T-cell (primary cell): Measurements from ENCODE around the gene ARL6IP5. TPM values are rescaled to one million over a fixed set of nuclear protein-coding genes. Genes with fewer than 3 reads are reported as not detected.

Experiments used
- ATAC-seq, 4 experiments: fragments of 200-7000 bp in 3 of 4; fragments of 150-1000 bp in 1 of 4; cut with Tn5 transposase; replicated peaks in 1 of 4; 1 replicate in 3 of 4; 2 replicates in 1 of 4; pipeline ENCODE4 v1.10.0; 2021; ENCODE audit warnings: moderate library complexity in 3 of 4, mild to moderate bottlenecking in 2 of 4, moderate number of reproducible peaks in 1 of 4
- CTCF ChIA-PET, 2 donors: fragments of 300-600 bp; sonication (Branson Sonifier 250); formaldehyde crosslinking; loops; one replicate each; lab custom pipeline; 2022; ENCODE audit warnings: antibody characterized with exemption in 2 of 2; lab: Charles Lee
- POLR2A ChIA-PET, 2 donors: fragments of 300-600 bp; sonication (Branson Sonifier 250); formaldehyde crosslinking; loops; one replicate each; lab custom pipeline; 2022; ENCODE audit warnings: antibody characterized with exemption in 2 of 2; lab: Charles Lee
- DNase-seq, 35 experiments: peaks; one replicate each; pipeline versions ENCODE4 v3.0.0 to v3.0.0-alpha.2; 2013 to 2023
- H3K27ac ChIP-seq: one replicate; pipeline ENCODE4 v1.5.1; 2013; ENCODE audit warnings: low read length
- H3K27me3 ChIP-seq, 2 experiments: replicated peaks in 1 of 2; 1 replicate in 1 of 2; 2 replicates in 1 of 2; pipeline versions ENCODE4 v1.6.1 to v1.7.0; 2013; ENCODE audit warnings: low read length in 1 of 2, mixed read lengths in 1 of 2; ENCODE audit not compliant: control insufficient read depth in 2 of 2, insufficient read depth in 2 of 2; ENCODE audit errors: extremely low read depth in 1 of 2
- H3K36me3 ChIP-seq, 2 donors: 1 replicate in 1 of 2; 2 replicates in 1 of 2; pipeline versions ENCODE4 v1.6.1 to v1.7.0; 2013; ENCODE audit warnings: low read length in 1 of 2; ENCODE audit not compliant: control insufficient read depth in 2 of 2, insufficient read depth in 1 of 2; ENCODE audit errors: extremely low read depth in 1 of 2
- H3K4me1 ChIP-seq, 2 experiments: 1 replicate in 1 of 2; 2 replicates in 1 of 2; pipeline versions ENCODE4 v1.6.1 to v1.7.0; 2013; ENCODE audit warnings: low read length in 2 of 2, mixed read lengths in 1 of 2; ENCODE audit not compliant: insufficient read depth in 2 of 2, control insufficient read depth in 1 of 2; ENCODE audit errors: extremely low read depth in 1 of 2
- H3K4me3 ChIP-seq, 2 donors: 1 replicate in 1 of 2; 2 replicates in 1 of 2; pipeline versions ENCODE4 v1.5.1 to v1.7.0; 2013; ENCODE audit warnings: mild to moderate bottlenecking in 2 of 2, low read length in 1 of 2, moderate library complexity in 1 of 2; ENCODE audit not compliant: control insufficient read depth in 1 of 2; ENCODE audit errors: extremely low read depth in 1 of 2
- H3K9me3 ChIP-seq: 2 replicates; pipeline ENCODE4 v1.7.0; 2013
- H3K27ac Mint-ChIP-seq, 2 donors: one replicate each; pipeline ENCODE4 v1.8.0; 2020 to 2021; ENCODE audit warnings: mild to moderate bottlenecking in 2 of 2, mixed read lengths in 2 of 2
- H3K27me3 Mint-ChIP-seq, 2 donors: one replicate each; pipeline ENCODE4 v1.8.0; 2021 to 2022; ENCODE audit warnings: mixed read lengths in 2 of 2
- H3K36me3 Mint-ChIP-seq: one replicate; pipeline ENCODE4 v1.8.0; 2021; ENCODE audit warnings: mixed read lengths
- H3K4me1 Mint-ChIP-seq, 3 donors: one replicate each; pipeline ENCODE4 v1.8.0; 2020 to 2022; ENCODE audit warnings: mixed read lengths in 3 of 3, mild to moderate bottlenecking in 1 of 3
- H3K4me3 Mint-ChIP-seq, 3 donors: one replicate each; pipeline ENCODE4 v1.8.0; 2020 to 2022; ENCODE audit warnings: mild to moderate bottlenecking in 3 of 3, mixed read lengths in 3 of 3, moderate library complexity in 3 of 3
- H3K9me3 Mint-ChIP-seq, 3 donors: one replicate each; pipeline ENCODE4 v1.8.0; 2020 to 2022; ENCODE audit warnings: mixed read lengths in 3 of 3
- WGBS: methylation state at CpG from one replicate; pipeline ENCODE4 v1.1.5; 2013; ENCODE audit warnings: missing lambda C conversion rate; ENCODE audit not compliant: insufficient coverage; 5-methylcytosine and 5-hydroxymethylcytosine counted together
- total RNA-seq, 35 experiments: library from RNA in 6 of 35; stranded (reverse) in 6 of 35; fragments of 120-200 nt in 1 of 35; gene quantifications; one replicate each; pipeline versions ENCODE4 v1.2.1 to v1.2.4 and lab custom pipeline; 2013 to 2026

ARL6IP5 gene
- total RNA-seq, 5 donors from 2014 or later (not counting 1 experiment from before 2014, with no cell fraction given) = 106 to 135 (median 127) TPM

GRCh38 chr3:69128509-69128908 lies 43.8 kb downstream of the ARL6IP5 start:
- Histone ChIP-seq H3K4me1 (no peaks in the 10 kb centered on the region), H3K4me3 (no peak overlapping the region), H3K27ac (no peak overlapping the region), H3K36me3 (no peaks in the 10 kb centered on the region), H3K9me3 (no peaks in the 10 kb centered on the region), H3K27me3 (no peaks in the 10 kb centered on the region)
- Mint-ChIP-seq H3K27ac (no peak overlapping the region), H3K27me3 (peaks cover 1 to 12% of the 10 kb centered on the region in 2 donors), H3K36me3 (no peaks in the 10 kb centered on the region), H3K4me1 (no peaks in the 10 kb centered on the region), H3K4me3 (no peak overlapping the region), H3K9me3 (peaks cover 0 to 3% (median 0%) of the 10 kb centered on the region in 3 donors)
- DNase-seq (no peak), ATAC-seq (no peak)
- POLR2A ChIA-PET = no interaction called here
- CTCF ChIA-PET = interaction anchor here in 1 of 2 donors (0.6 to 0.7 kb wide), 3 partner anchors 8 to 207 kb away, joined by 3 to 7 read pairs (median 3); no protein-coding TSS in a partner anchor

GRCh38 chr3:69129531-69129930 lies 44.8 kb downstream of the ARL6IP5 start:
- Mint-ChIP-seq H3K4me3 (no peak overlapping the region), H3K4me1 (no peaks in the 10 kb centered on the region), H3K27me3 (peaks cover 0 to 12% of the 10 kb centered on the region in 2 donors), H3K9me3 (peaks cover 0 to 3% (median 0%) of the 10 kb centered on the region in 3 donors), H3K36me3 (no peaks in the 10 kb centered on the region), H3K27ac (no peak overlapping the region)
- WGBS = no CpG with 5 or more reads among the region's 1 CpG
- Histone ChIP-seq H3K4me3 (no peak overlapping the region), H3K27me3 (no peaks in the 10 kb centered on the region), H3K27ac (no peak overlapping the region), H3K36me3 (no peaks in the 10 kb centered on the region), H3K9me3 (no peaks in the 10 kb centered on the region), H3K4me1 (no peaks in the 10 kb centered on the region)
- ChIA-PET CTCF (no interaction called here), POLR2A (no interaction called here)
- no peak for DNase-seq
- ATAC-seq = no peak

- no peaks in the 10 kb centered on the region for H3K4me1 Mint-ChIP-seq
- no peaks in the 10 kb centered on the region for H3K27me3 ChIP-seq
- no peaks in the 10 kb centered on the region for H3K4me1 ChIP-seq
- ChIA-PET CTCF (interaction anchor here in 1 of 2 donors (0.7 kb wide), 2 partner anchors 93 to 725 kb away, joined by 3 to 4 read pairs; no protein-coding TSS in a partner anchor), POLR2A (no interaction called here)
- no peak overlapping the region for H3K27ac ChIP-seq
- no peak overlapping the region for H3K4me3 ChIP-seq
- H3K27ac Mint-ChIP-seq = no peak overlapping the region
- DNase-seq (no peak), ATAC-seq (no peak)
- no peaks in the 10 kb centered on the region for H3K36me3 Mint-ChIP-seq
- H3K27me3 Mint-ChIP-seq = peaks cover 0 to 16% of the 10 kb centered on the region in 2 donors
- no peaks in the 10 kb centered on the region for H3K36me3 ChIP-seq
- peaks cover 0 to 3% (median 0%) of the 10 kb centered on the region in 3 donors for H3K9me3 Mint-ChIP-seq
- no peaks in the 10 kb centered on the region for H3K9me3 ChIP-seq
- no peak overlapping the region for H3K4me3 Mint-ChIP-seq
Measured at GRCh38 chr3:69130689-69131088, 46.0 kb downstream of the ARL6IP5 start.

- Mint-ChIP-seq H3K36me3 (no peaks in the 10 kb centered on the region), H3K27me3 (peaks cover 3 to 11% of the 10 kb centered on the region in 2 donors), H3K9me3 (peaks cover 0 to 3% (median 0%) of the 10 kb centered on the region in 3 donors), H3K4me3 (no peak overlapping the region), H3K27ac (no peak overlapping the region), H3K4me1 (no peaks in the 10 kb centered on the region)
- Histone ChIP-seq H3K27me3 (peaks cover 0 to 3% of the 10 kb centered on the region in 2 experiments), H3K9me3 (no peaks in the 10 kb centered on the region), H3K27ac (no peak overlapping the region), H3K36me3 (no peaks in the 10 kb centered on the region), H3K4me3 (no peak overlapping the region), H3K4me1 (no peaks in the 10 kb centered on the region)
- no peak for DNase-seq
- CTCF ChIA-PET = no interaction called here
- ATAC-seq = no peak
- POLR2A ChIA-PET = no interaction called here
Measured at GRCh38 chr3:69137005-69137404, 52.3 kb downstream of the ARL6IP5 start.

DNA sequence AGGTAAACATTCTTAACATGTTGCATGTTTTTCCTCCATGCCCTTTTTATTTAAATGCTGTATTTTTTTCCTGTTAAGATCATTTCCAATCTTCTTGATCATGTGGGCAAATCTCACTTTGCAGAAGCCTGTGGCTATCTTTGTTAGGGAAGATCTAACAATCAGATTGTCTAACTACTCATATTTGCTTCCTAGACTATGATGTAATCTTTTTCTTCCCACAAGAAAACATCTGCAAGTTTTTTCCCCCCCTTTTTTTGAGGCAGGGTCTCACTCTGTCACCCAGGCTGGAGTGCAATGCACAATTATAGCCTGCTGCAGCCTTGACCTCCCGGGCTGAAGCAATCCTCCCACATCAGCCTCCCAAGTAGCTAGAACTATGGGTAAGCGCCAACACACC lies 52.7 kb downstream of the ARL6IP5 start:
- Histone ChIP-seq H3K9me3 (no peaks in the 10 kb centered on the region), H3K4me1 (no peaks in the 10 kb centered on the region), H3K36me3 (no peaks in the 10 kb centered on the region), H3K27me3 (peaks cover 0 to 3% of the 10 kb centered on the region in 2 experiments), H3K27ac (no peak overlapping the region), H3K4me3 (no peak overlapping the region)
- no peak overlapping the region for H3K27ac Mint-ChIP-seq
- no peak for ATAC-seq
- POLR2A ChIA-PET = no interaction called here
- peaks cover 0 to 3% (median 0%) of the 10 kb centered on the region in 3 donors for H3K9me3 Mint-ChIP-seq
- no peaks in the 10 kb centered on the region for H3K36me3 Mint-ChIP-seq
- no peaks in the 10 kb centered on the region for H3K4me1 Mint-ChIP-seq
- H3K4me3 Mint-ChIP-seq = no peak overlapping the region
- DNase-seq = no peak
- WGBS = no CpG with 5 or more reads among the region's 2 CpGs
- H3K27me3 Mint-ChIP-seq = peaks cover 3 to 11% of the 10 kb centered on the region in 2 donors
- CTCF ChIA-PET = no interaction called here

GRCh38 chr3:69141313-69141712 lies 56.6 kb downstream of the ARL6IP5 start:
- Mint-ChIP-seq H3K9me3 (no peaks in the 10 kb centered on the region), H3K4me3 (no peak overlapping the region), H3K27ac (no peak overlapping the region), H3K36me3 (no peaks in the 10 kb centered on the region), H3K4me1 (no peaks in the 10 kb centered on the region), H3K27me3 (peaks cover 3 to 6% of the 10 kb centered on the region in 2 donors)
- Histone ChIP-seq H3K9me3 (no peaks in the 10 kb centered on the region), H3K4me3 (no peak overlapping the region), H3K27me3 (peaks cover 0 to 2% of the 10 kb centered on the region in 2 experiments), H3K27ac (no peak overlapping the region), H3K4me1 (no peaks in the 10 kb centered on the region), H3K36me3 (no peaks in the 10 kb centered on the region)
- DNase-seq = no peak
- ChIA-PET CTCF (no interaction called here), POLR2A (no interaction called here)
- ATAC-seq = no peak

- ATAC-seq = no peak
- Mint-ChIP-seq H3K4me3 (no peak overlapping the region), H3K9me3 (no peaks in the 10 kb centered on the region), H3K27ac (no peak overlapping the region), H3K36me3 (no peaks in the 10 kb centered on the region), H3K4me1 (no peaks in the 10 kb centered on the region), H3K27me3 (peaks cover 3 to 6% of the 10 kb centered on the region in 2 donors)
- no peaks in the 10 kb centered on the region for H3K36me3 ChIP-seq
- no peaks in the 10 kb centered on the region for H3K9me3 ChIP-seq
- no peaks in the 10 kb centered on the region for H3K27me3 ChIP-seq
- H3K4me3 ChIP-seq = no peak overlapping the region
- CTCF ChIA-PET = no interaction called here
- WGBS = no CpG with 5 or more reads among the region's 3 CpGs
- H3K27ac ChIP-seq = no peak overlapping the region
- no peak for DNase-seq
- POLR2A ChIA-PET = interaction anchor here in 1 of 2 donors (0.6 kb wide), 1 partner anchor 15 kb away, joined by 5 read pairs; no protein-coding TSS in a partner anchor
- no peaks in the 10 kb centered on the region for H3K4me1 ChIP-seq
Measured at GRCh38 chr3:69142090-69142489, 57.4 kb downstream of the ARL6IP5 start.
